Amygdala (tissue), 56 donors: ENCODE data around the gene OSBPL5.

Source experiments
- DNase-seq, 56 donors: peaks; one replicate each; lab custom pipeline; 2025; lab: John Stamatoyannopoulos, UW

The OSBPL5 gene

GRCh38 chr11:3197878-3198528, 32.9 kb upstream of the OSBPL5 start:
- DNase-seq, result no peak

GRCh38 chr11:3197044-3197695, 32.1 kb upstream of the OSBPL5 start:
- no peak for DNase-seq

GRCh38 chr11:3196161-3197043, 31.3 kb upstream of the OSBPL5 start:
- no peak for DNase-seq

- DNase-seq, result no peak
Observed at GRCh38 chr11:3195251-3196160, 30.4 kb upstream of the OSBPL5 start.

GRCh38 chr11:3194016-3194816, 29.1 kb upstream of the OSBPL5 start:
- no peak for DNase-seq

- DNase-seq, result no peak
Observed at GRCh38 chr11:3193373-3194015, 28.4 kb upstream of the OSBPL5 start.

GRCh38 chr11:3192511-3193372, 27.6 kb upstream of the OSBPL5 start:
- DNase-seq, result no peak

GRCh38 chr11:3191586-3192324, 26.6 kb upstream of the OSBPL5 start:
- DNase-seq, result no peak

- DNase-seq, result no peak
Observed at GRCh38 chr11:3190600-3190999, 25.5 kb upstream of the OSBPL5 start.

- DNase-seq, result no peak
Observed at GRCh38 chr11:3189886-3190583, 24.9 kb upstream of the OSBPL5 start.

- no peak for DNase-seq
Observed at GRCh38 chr11:3189196-3189843, 24.2 kb upstream of the OSBPL5 start.

GRCh38 chr11:3188496-3189195, 23.5 kb upstream of the OSBPL5 start:
- no peak for DNase-seq

GRCh38 chr11:3186166-3186953, 21.2 kb upstream of the OSBPL5 start:
- no peak for DNase-seq

- no peak for DNase-seq
Observed at GRCh38 chr11:3184732-3185347, 19.7 kb upstream of the OSBPL5 start.
